Bronchial epithelial cell (primary cell): ENCODE data around the gene LZTR1. TPM values are rescaled to one million over a fixed set of nuclear protein-coding genes. Genes with fewer than 3 reads are reported as not detected.

Source experiments
- DNase-seq: peaks from one replicate; pipeline ENCODE4 v3.0.0-alpha.2; 2010; ENCODE audit warnings: low read depth
- FAIRE-seq: peaks from 2 replicates; lab custom pipeline; 2011; peaks lifted over from hg19 to GRCh38; lab: Jason Lieb, UNC
- H3K27me3 ChIP-seq: 2 replicates; pipeline ENCODE4 v1.5.1; 2011; ENCODE audit warnings: low read length; ENCODE audit not compliant: control insufficient read depth, insufficient read depth
- H3K36me3 ChIP-seq: 2 replicates; pipeline ENCODE4 v1.5.1; 2011; ENCODE audit warnings: low read length; ENCODE audit not compliant: control insufficient read depth, insufficient read depth
- H3K4me3 ChIP-seq: 2 replicates; pipeline ENCODE4 v1.5.1; 2011; ENCODE audit warnings: mild to moderate bottlenecking, low read depth, low read length, control low read depth
- total RNA-seq: library from RNA; depleted of rRNA; stranded (reverse); fragments of >200 nt; gene quantifications from 2 replicates; pipeline ENCODE4 v1.2.1, GENCODE V29; 2014
- TF ChIP-seq, protein P1 (sequence below): IDR thresholded peaks from 2 replicates; pipeline ENCODE4 v1.5.1; 2011; ENCODE audit warnings: mild to moderate bottlenecking, moderate library complexity, low read length, control low read depth, inconsistent platforms; ENCODE audit not compliant: insufficient read depth, severe bottlenecking

LZTR1 gene
- total RNA-seq, 1 donor from 2014 or later: 14.7 TPM

DNA sequence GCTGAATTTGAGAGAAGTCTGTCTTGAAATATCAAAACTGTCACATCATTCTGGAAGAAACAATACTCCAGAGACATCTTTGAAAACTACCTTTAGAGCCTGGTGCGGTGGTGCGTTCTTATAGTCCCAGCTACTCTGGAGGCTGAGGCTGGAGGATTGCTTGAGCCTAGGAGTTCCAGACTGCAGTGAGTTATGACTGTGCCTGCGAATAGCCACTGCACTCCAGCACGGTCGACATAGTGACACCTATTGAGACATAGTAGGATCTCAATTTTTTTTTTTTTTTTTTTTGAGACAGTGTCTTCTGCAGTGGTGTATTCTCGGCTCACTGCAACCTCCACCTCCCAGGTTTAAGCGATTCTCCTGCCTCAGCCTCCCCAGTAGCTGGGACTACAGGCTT, 26.5 kb upstream of the LZTR1 start:
- Histone ChIP-seq H3K36me3 (peaks cover 15% of the 10 kb centered on the region), H3K27me3 (no peaks in the 10 kb centered on the region), H3K4me3 (no peak overlapping the region)
- no peak for DNase-seq
- FAIRE-seq: no peak
- TF ChIP-seq, protein P1, sequence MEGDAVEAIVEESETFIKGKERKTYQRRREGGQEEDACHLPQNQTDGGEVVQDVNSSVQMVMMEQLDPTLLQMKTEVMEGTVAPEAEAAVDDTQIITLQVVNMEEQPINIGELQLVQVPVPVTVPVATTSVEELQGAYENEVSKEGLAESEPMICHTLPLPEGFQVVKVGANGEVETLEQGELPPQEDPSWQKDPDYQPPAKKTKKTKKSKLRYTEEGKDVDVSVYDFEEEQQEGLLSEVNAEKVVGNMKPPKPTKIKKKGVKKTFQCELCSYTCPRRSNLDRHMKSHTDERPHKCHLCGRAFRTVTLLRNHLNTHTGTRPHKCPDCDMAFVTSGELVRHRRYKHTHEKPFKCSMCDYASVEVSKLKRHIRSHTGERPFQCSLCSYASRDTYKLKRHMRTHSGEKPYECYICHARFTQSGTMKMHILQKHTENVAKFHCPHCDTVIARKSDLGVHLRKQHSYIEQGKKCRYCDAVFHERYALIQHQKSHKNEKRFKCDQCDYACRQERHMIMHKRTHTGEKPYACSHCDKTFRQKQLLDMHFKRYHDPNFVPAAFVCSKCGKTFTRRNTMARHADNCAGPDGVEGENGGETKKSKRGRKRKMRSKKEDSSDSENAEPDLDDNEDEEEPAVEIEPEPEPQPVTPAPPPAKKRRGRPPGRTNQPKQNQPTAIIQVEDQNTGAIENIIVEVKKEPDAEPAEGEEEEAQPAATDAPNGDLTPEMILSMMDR: no peak

DNA sequence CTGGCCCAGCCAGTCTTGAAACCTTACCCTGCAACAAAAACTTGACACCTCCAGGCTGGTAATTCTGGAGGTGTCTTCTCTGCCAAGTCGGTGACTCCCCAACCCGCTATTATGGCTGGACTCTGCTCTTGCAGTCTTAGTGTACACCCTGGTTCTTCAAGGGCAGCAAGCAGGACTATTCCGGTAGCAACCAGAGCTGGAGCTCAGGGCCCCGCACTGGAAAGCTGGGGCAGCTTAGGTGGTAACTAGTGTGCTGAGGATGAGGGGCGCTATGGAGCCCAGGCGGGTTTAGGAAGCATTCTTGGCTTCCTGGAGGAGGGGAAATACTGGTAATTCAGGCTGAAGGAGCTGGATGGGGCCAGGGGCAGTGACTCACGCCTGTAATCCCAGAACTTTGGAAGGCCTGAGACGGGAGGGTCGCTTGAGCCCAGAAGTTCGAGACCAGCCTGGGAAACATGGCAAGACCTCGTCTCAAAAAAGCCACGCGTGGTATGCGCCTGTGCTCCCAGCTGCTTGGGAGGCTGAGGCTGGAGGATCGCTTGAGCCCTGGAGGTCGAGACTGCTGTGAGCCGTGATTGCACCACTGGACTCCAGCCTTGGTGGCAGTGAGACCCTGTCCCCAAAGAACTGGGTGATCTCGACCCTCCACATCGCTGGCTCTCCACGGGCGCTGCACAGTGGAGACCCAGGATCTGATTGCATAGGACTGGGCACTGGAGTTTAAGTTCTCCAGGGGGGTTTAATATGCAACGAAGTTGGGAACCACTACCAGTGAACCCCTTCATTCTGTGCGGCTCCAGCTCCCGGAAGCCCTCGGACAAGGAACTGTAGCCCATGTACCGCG, 25.6 kb upstream of the LZTR1 start:
- Histone ChIP-seq H3K4me3 (peak overlapping the region; percentile 93), H3K36me3 (peaks cover 9% of the 10 kb centered on the region), H3K27me3 (no peaks in the 10 kb centered on the region)
- TF ChIP-seq, protein P1: peak; percentile 55
- FAIRE-seq: no peak
- peak; percentile 83 for DNase-seq

DNA sequence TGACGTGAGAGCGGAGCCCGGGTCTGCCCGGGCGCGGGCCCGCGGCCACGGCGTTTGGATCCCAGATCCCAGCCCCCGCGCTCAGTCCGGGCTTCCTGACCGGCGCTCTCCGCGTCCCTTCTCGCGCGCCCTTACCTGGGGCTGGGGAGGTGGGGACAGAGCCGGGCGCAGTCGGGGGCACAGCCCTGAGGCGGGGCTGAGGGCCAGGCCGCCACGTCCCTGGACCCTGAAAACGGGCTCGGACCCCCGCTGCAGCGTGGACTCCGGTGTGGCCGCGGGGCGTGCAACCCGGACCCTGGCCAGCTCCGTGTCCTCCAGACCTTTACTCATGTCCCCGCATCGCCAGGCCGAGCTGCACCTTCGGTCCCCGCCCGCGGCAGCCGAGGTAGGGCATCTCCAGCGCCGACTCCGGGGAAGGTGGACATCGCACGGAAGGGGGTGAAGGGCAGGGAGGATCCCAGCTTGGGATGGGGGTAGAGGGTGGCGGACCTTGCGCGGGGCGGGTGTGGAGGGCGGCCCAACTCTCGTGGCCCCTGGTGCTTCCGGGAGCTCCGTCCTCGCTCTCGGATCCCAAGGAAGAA, 24.9 kb upstream of the LZTR1 start:
- TF ChIP-seq, protein P1: no peak
- no peak for FAIRE-seq

DNA sequence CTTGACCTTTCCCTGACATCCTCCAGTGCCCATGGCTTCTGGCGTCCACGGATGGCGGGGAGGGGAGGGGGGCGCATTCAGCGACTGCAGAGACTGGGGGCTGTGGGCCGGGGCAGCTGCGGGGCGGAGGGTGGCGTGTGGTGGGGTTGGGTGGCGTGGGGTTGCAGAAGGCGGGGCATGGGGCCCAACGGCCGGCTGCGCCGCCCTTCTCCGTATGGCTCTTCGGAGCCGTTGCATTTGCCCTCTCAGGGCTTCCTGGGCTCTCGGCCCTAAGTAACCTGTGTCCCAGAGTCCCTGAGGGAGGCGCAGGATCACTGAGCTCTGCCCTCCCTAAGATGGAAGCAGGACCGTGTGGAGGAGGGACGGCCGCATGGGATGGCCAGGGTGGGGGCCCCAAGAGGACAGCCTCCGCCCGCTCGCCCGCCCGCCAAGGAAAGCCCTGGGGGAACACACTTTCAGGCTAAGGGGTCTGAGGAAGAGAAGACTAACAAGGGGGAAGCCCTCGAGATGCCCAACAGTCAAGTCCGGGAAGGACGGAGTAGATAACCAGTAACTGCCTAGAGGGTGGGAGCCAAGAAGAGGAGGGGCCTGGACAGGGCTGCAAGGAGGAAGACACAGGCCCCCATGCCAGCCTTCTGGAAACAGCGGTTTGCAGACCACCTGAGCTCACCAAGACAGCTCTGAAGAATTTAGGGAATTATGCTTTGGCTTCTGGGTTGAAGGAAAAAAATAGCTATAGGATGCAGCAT, 24.2 kb upstream of the LZTR1 start:
- DNase-seq: no peak
- TF ChIP-seq, protein P1: no peak
- Histone ChIP-seq H3K27me3 (no peaks in the 10 kb centered on the region), H3K4me3 (peak overlapping the region; percentile 93), H3K36me3 (peaks cover 2% of the 10 kb centered on the region)
- no peak for FAIRE-seq

More for the DNA sequence above, 24.9 kb upstream of the LZTR1 start:
- Histone ChIP-seq H3K4me3 (peak overlapping the region; percentile 93), H3K27me3 (no peaks in the 10 kb centered on the region), H3K36me3 (peaks cover 4% of the 10 kb centered on the region)
- no peak for DNase-seq

DNA sequence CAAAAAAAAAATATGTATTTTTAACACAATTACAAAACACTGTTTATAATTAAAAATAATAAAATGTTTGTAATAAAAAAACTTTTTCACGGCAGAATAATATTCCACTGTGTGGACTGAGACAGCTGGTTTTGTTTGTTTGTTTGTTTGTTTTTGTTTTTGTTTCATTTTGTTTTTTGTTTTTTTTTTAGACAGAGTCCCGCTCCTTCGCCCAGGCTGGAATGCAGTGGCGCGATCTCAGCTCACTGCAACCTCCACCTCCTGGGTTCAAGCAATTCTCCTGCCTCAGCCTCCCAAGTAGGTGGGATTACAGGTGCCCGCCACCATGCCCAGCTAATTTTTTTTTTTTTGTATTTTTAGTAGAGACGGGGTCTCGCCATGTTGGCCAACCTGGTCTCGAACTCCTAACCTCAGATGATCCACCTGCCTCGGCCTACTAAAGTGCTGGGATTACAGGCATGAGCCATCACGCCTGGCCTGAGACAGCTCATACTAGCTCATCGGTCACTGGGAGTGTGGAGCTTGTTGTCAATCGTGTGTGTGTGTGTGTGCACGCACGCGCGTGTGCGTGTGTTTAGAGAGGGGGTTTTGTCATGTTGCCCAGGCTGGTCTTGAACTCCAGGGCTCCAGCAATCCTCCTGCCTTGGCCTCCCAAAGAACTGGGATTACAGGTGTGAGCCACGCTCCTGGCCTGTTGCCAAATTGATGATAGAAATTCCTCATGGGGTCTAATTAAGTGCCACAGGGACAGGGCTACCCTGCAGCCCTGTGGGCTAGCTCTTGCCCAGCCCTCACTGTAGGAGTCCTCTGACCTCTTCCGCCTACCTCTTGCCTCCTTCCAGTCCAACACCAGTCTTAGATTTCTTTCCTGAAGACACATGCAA, 22.3 kb upstream of the LZTR1 start:
- TF ChIP-seq, protein P1: no peak
- Histone ChIP-seq H3K4me3 (no peak overlapping the region), H3K36me3 (peaks cover 1% of the 10 kb centered on the region), H3K27me3 (no peaks in the 10 kb centered on the region)
- no peak for DNase-seq
- FAIRE-seq: no peak
